ENCODE results near the gene POLD2.

- TF ChIP-seq, protein P1, sequence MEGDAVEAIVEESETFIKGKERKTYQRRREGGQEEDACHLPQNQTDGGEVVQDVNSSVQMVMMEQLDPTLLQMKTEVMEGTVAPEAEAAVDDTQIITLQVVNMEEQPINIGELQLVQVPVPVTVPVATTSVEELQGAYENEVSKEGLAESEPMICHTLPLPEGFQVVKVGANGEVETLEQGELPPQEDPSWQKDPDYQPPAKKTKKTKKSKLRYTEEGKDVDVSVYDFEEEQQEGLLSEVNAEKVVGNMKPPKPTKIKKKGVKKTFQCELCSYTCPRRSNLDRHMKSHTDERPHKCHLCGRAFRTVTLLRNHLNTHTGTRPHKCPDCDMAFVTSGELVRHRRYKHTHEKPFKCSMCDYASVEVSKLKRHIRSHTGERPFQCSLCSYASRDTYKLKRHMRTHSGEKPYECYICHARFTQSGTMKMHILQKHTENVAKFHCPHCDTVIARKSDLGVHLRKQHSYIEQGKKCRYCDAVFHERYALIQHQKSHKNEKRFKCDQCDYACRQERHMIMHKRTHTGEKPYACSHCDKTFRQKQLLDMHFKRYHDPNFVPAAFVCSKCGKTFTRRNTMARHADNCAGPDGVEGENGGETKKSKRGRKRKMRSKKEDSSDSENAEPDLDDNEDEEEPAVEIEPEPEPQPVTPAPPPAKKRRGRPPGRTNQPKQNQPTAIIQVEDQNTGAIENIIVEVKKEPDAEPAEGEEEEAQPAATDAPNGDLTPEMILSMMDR (IDR thresholded peaks at IDR 0.05): no peak
- no peak for TF ChIP-seq POLR2A (IDR thresholded peaks at IDR 0.05)
Observed at GRCh38 chr7:44108768-44109750, 14.3 kb downstream of the POLD2 start.
